ENCODE data around the gene ITGAL. TPM values are rescaled to one million over a fixed set of nuclear protein-coding genes. Genes with fewer than 3 reads are reported as not detected.

The ITGAL gene
- total RNA-seq, 1 donor from 2014 or later = 292 TPM

- Mint-ChIP-seq H3K27ac (peak overlapping the region; percentile 28), H3K9me3 (no peaks in the 10 kb centered on the region), H3K4me1 (ENCODE audit: low read depth) (peaks cover 48% of the 10 kb centered on the region), H3K27me3 (ENCODE audit: low read depth) (no peaks in the 10 kb centered on the region), H3K4me3 (ENCODE audit: low read depth) (no peak overlapping the region), H3K36me3 (ENCODE audit: low read depth) (peaks cover 36% of the 10 kb centered on the region)
- DNase-seq (ENCODE audit: low spot score) = no peak
- intact Hi-C loops (cut with micrococcal nuclease) = no loop called here
Measured at GRCh38 chr16:30554557-30555314, 82.2 kb downstream of the ITGAL start.

GRCh38 chr16:30555315-30556124, 83.0 kb downstream of the ITGAL start:
- no peak for DNase-seq (ENCODE audit: low spot score)
- H3K4me3 Mint-ChIP-seq (ENCODE audit: low read depth) = peak overlapping the region; percentile 83
- no peak overlapping the region for H3K27ac Mint-ChIP-seq
- intact Hi-C loops (cut with micrococcal nuclease) = no loop called here
- peaks cover 48% of the 10 kb centered on the region for H3K4me1 Mint-ChIP-seq (ENCODE audit: low read depth)
- H3K27me3 Mint-ChIP-seq (ENCODE audit: low read depth) = no peaks in the 10 kb centered on the region
- H3K36me3 Mint-ChIP-seq (ENCODE audit: low read depth) = peaks cover 36% of the 10 kb centered on the region
- H3K9me3 Mint-ChIP-seq = no peaks in the 10 kb centered on the region

GRCh38 chr16:30556125-30556473, 83.6 kb downstream of the ITGAL start:
- H3K27me3 Mint-ChIP-seq (ENCODE audit: low read depth) = peaks cover 1% of the 10 kb centered on the region
- H3K4me1 Mint-ChIP-seq (ENCODE audit: low read depth) = peaks cover 50% of the 10 kb centered on the region
- H3K27ac Mint-ChIP-seq = peak overlapping the region; percentile 42
- peak overlapping the region; percentile 83 for H3K4me3 Mint-ChIP-seq (ENCODE audit: low read depth)
- H3K36me3 Mint-ChIP-seq (ENCODE audit: low read depth) = peaks cover 36% of the 10 kb centered on the region
- DNase-seq (ENCODE audit: low spot score) = no peak
- intact Hi-C loops (cut with micrococcal nuclease) = no loop called here
- no peaks in the 10 kb centered on the region for H3K9me3 Mint-ChIP-seq

- intact Hi-C loops (cut with micrococcal nuclease) = no loop called here
- Mint-ChIP-seq H3K4me1 (ENCODE audit: low read depth) (peaks cover 40% of the 10 kb centered on the region), H3K27ac (peak overlapping the region; percentile 95), H3K4me3 (ENCODE audit: low read depth) (peak overlapping the region; percentile 83), H3K9me3 (no peaks in the 10 kb centered on the region), H3K27me3 (ENCODE audit: low read depth) (peaks cover 1% of the 10 kb centered on the region), H3K36me3 (ENCODE audit: low read depth) (peaks cover 30% of the 10 kb centered on the region)
- no peak for DNase-seq (ENCODE audit: low spot score)
Measured at GRCh38 chr16:30557707-30557956, 85.1 kb downstream of the ITGAL start.

- intact Hi-C loops (cut with micrococcal nuclease) = loop anchor here (1.0 to 2.0 kb wide), 4 partner anchors 9 to 223 kb away; no protein-coding TSS in a partner anchor
- Mint-ChIP-seq H3K27ac (peak within 1 kb of the TSS; percentile 95), H3K27me3 (ENCODE audit: low read depth) (peaks cover 1% of the 10 kb centered on the region), H3K4me1 (ENCODE audit: low read depth) (peaks cover 35% of the 10 kb centered on the region), H3K4me3 (ENCODE audit: low read depth) (peak within 1 kb of the TSS; percentile 83), H3K36me3 (ENCODE audit: low read depth) (peaks cover 24% of the 10 kb centered on the region), H3K9me3 (no peaks in the 10 kb centered on the region)
- DNase-seq (ENCODE audit: low spot score) = peak; percentile 97
Measured at GRCh38 chr16:30557957-30558788, 85.6 kb downstream of the ITGAL start, which contains the start of gene ZNF764. ZNF764 (minus strand) TSS chr16:30558374; CDS start chr16:30558182, 192 bp downstream.

- peak overlapping the region; percentile 95 for H3K27ac Mint-ChIP-seq
- no peak for DNase-seq (ENCODE audit: low spot score)
Measured at GRCh38 chr16:30558789-30559377, 86.3 kb downstream of the ITGAL start.

GRCh38 chr16:30559690-30560089, 87.1 kb downstream of the ITGAL start:
- no peak for DNase-seq (ENCODE audit: low spot score)
- peaks cover 24% of the 10 kb centered on the region for H3K4me1 Mint-ChIP-seq (ENCODE audit: low read depth)
- intact Hi-C loops (cut with micrococcal nuclease) = loop anchor here (2.0 kb wide), 1 partner anchor 13 kb away; no protein-coding TSS in a partner anchor
- H3K27ac Mint-ChIP-seq = peak overlapping the region; percentile 51
- peaks cover 10% of the 10 kb centered on the region for H3K36me3 Mint-ChIP-seq (ENCODE audit: low read depth)
- peak overlapping the region; percentile 3 for H3K4me3 Mint-ChIP-seq (ENCODE audit: low read depth)
- peaks cover 1% of the 10 kb centered on the region for H3K27me3 Mint-ChIP-seq (ENCODE audit: low read depth)
- H3K9me3 Mint-ChIP-seq = no peaks in the 10 kb centered on the region

More at GRCh38 chr16:30558789-30559377, 86.3 kb downstream of the ITGAL start:
- Mint-ChIP-seq H3K4me3 (ENCODE audit: low read depth) (peak overlapping the region; percentile 83), H3K9me3 (no peaks in the 10 kb centered on the region), H3K4me1 (ENCODE audit: low read depth) (peaks cover 28% of the 10 kb centered on the region), H3K36me3 (ENCODE audit: low read depth) (peaks cover 17% of the 10 kb centered on the region), H3K27me3 (ENCODE audit: low read depth) (peaks cover 1% of the 10 kb centered on the region)
- intact Hi-C loops (cut with micrococcal nuclease) = loop anchor here (1.0 to 2.0 kb wide), 4 partner anchors 8 to 224 kb away; no protein-coding TSS in a partner anchor

- H3K9me3 Mint-ChIP-seq = no peaks in the 10 kb centered on the region
- peaks cover 1% of the 10 kb centered on the region for H3K27me3 Mint-ChIP-seq (ENCODE audit: low read depth)
- peaks cover 2% of the 10 kb centered on the region for H3K36me3 Mint-ChIP-seq (ENCODE audit: low read depth)
- H3K4me3 Mint-ChIP-seq (ENCODE audit: low read depth) = peak overlapping the region; percentile 78
- H3K27ac Mint-ChIP-seq = peak overlapping the region; percentile 82
- H3K4me1 Mint-ChIP-seq (ENCODE audit: low read depth) = peaks cover 22% of the 10 kb centered on the region
- DNase-seq (ENCODE audit: low spot score) = no peak
- intact Hi-C loops (cut with micrococcal nuclease) = no loop called here
Measured at GRCh38 chr16:30561089-30561816, 88.7 kb downstream of the ITGAL start.

GRCh38 chr16:30562021-30562420, 89.5 kb downstream of the ITGAL start:
- H3K27me3 Mint-ChIP-seq (ENCODE audit: low read depth) = peaks cover 1% of the 10 kb centered on the region
- DNase-seq (ENCODE audit: low spot score) = no peak
- H3K36me3 Mint-ChIP-seq (ENCODE audit: low read depth) = no peaks in the 10 kb centered on the region
- peaks cover 26% of the 10 kb centered on the region for H3K4me1 Mint-ChIP-seq (ENCODE audit: low read depth)
- intact Hi-C loops (cut with micrococcal nuclease) = no loop called here
- H3K27ac Mint-ChIP-seq = peak overlapping the region; percentile 82
- H3K9me3 Mint-ChIP-seq = no peaks in the 10 kb centered on the region
- H3K4me3 Mint-ChIP-seq (ENCODE audit: low read depth) = peak overlapping the region; percentile 78

- no peak for DNase-seq (ENCODE audit: low spot score)
- no peaks in the 10 kb centered on the region for H3K36me3 Mint-ChIP-seq (ENCODE audit: low read depth)
- intact Hi-C loops (cut with micrococcal nuclease) = loop anchor here (5.0 kb wide), 1 partner anchor 93 kb away; the partner anchor contains the start of gene ITGAL
- no peaks in the 10 kb centered on the region for H3K9me3 Mint-ChIP-seq
- no peak overlapping the region for H3K27ac Mint-ChIP-seq
- peaks cover 30% of the 10 kb centered on the region for H3K4me1 Mint-ChIP-seq (ENCODE audit: low read depth)
- H3K4me3 Mint-ChIP-seq (ENCODE audit: low read depth) = no peak overlapping the region
- peaks cover 1% of the 10 kb centered on the region for H3K27me3 Mint-ChIP-seq (ENCODE audit: low read depth)
Measured at GRCh38 chr16:30565526-30565925, 93.0 kb downstream of the ITGAL start.

- no peak for DNase-seq (ENCODE audit: low spot score)
- Mint-ChIP-seq H3K9me3 (no peaks in the 10 kb centered on the region), H3K4me1 (ENCODE audit: low read depth) (peaks cover 31% of the 10 kb centered on the region), H3K36me3 (ENCODE audit: low read depth) (no peaks in the 10 kb centered on the region), H3K27me3 (ENCODE audit: low read depth) (peaks cover under 1% of the 10 kb centered on the region), H3K27ac (peak overlapping the region; percentile 14), H3K4me3 (ENCODE audit: low read depth) (no peak overlapping the region)
- intact Hi-C loops (cut with micrococcal nuclease) = loop anchor here (5.0 kb wide), 1 partner anchor 94 kb away; the partner anchor contains the start of gene ITGAL
Measured at GRCh38 chr16:30565984-30566383, 93.4 kb downstream of the ITGAL start.
